H1 (cell line): ENCODE results near the gene SH2D5. TPM values are rescaled to one million over a fixed set of nuclear protein-coding genes. Genes with fewer than 3 reads are reported as not detected.

Experiments
- CHD7 ChIP-seq: fragments of 300-600 bp; sonication (generic); IDR thresholded peaks from 2 replicates; pipeline ENCODE4 v1.7.1; 2012; ENCODE audit warnings: low read length, moderate library complexity, mild to moderate bottlenecking, inconsistent platforms; ENCODE audit not compliant: insufficient replicate concordance
- POLR2AphosphoS5 ChIP-seq: IDR thresholded peaks from 2 replicates; pipeline ENCODE4 v1.6.1; 2011; ENCODE audit warnings: low read depth, low read length
- polyA plus RNA-seq, 7 experiments: library from polyadenylated mRNA; depleted of rRNA in 3 of 7; stranded (reverse) in 5 of 7; unstranded in 2 of 7; fragments of >200 nt in 5 of 7; fragments of 200-250 nt in 2 of 7; gene quantifications; 1 replicate in 5 of 7; 2 replicates in 1 of 7; 4 replicates in 1 of 7; pipeline versions ENCODE4 v1.2.1 to v1.2.3, GENCODE V29; 2011 to 2013; ENCODE audit warnings: missing spikeins in 2 of 7, mixed read lengths in 2 of 7
- total RNA-seq: library from RNA; stranded (reverse); fragmentation: NEBNext Ultra II Directional; extraction: Animal tissue kit (Norgen Biotek cat#: 25700); gene quantifications from 2 replicates; pipeline ENCODE4 v1.2.1, GENCODE V29; 2021

SH2D5 gene
- total and polyA plus RNA-seq, 2 of the 8 experiments (the other 6 are each of a cell fraction or from before 2014, with no cell fraction given): 13.2 to 18.4 TPM

GRCh38 chr1:20713440-20713839 lies 19.1 kb downstream of the SH2D5 start (continued):
- TF ChIP-seq CHD7 (no peak), POLR2AphosphoS5 (no peak)
